DMS153 (cell line): ENCODE data around the gene GLRB.
"Not testable (repeated sequence)": the region's sequence is repeated elsewhere in the genome, so short reads cannot be mapped to it uniquely, and the experiment has no call there.

Experiments
- DNase-seq: peaks from one replicate; lab custom pipeline; 2025; lab: John Stamatoyannopoulos, UW

GLRB gene

DNA sequence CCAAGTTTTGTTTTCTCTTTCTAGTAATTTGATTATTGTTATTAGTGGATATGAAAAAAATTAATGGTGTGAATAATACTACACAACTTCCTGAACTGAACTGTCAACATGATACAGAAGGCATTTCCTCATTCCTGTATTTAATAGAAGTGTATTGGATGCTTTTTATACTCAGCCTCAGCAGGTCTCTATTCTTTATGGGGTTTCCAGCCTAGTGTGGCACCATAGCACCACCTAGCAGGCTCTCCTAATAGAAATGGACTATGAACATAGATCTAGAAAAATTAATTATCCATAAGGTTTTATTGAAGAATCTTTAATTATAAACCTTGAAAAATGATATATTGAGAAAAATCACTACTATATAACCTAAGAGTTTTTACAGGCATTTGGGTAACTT is 52.4 kb downstream of the GLRB start:
- DNase-seq: no peak

DNA sequence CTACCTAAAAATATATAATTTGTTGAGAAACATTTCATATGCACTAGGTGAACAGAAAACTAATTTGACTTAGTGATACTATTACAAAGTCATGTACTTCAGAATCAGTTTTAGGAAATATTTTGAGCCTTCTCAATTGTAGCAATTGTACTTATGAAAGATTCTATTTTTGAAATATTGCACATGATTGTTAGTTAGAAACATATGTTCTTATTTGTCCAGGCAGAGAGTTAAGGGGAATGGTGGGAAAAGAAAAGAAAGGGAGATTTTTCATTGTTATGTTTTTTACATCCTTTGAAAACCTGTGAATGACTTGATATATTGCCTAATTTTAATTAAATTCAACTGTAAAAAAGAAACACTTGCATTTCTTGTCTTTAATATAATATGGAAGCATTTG is 66.0 kb downstream of the GLRB start:
- DNase-seq: no peak

DNA sequence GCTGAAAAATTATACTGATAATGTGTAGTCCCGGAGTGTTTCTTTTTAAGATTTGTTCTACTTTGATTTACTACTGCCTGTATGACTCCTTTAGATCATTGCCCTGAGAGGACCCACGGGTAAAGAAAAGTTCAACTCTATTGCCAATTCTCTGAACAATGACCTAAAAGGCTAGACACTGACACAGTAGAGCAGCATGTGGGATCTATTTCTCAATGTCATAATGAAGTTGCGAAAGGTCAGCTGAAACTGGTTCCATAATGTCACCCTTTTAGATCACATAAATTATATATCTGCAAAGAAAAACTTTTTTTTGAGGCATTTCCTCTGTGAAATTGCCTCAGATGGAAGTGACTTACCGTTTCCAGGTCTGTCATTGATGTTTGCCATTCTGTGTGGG is 67.4 kb downstream of the GLRB start:
- DNase-seq: no peak

DNA sequence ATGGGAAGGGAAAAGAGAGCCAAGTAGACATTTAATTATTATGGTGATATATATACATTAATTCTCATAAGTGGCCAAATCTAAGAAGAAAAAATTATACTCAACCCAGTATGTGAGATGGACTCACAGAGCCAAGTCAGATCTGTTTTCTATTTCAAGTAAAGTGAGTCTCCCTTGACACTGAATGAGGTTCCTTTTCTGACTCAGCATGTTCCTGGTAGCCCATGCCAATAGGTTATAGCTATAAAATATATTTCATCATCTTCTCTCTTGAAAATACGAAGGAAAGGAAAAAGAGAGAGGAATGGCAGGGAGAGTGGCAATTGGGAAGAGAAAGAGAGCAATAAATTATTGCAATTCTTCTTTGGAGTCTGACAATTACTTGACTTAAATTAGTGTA is 75.8 kb downstream of the GLRB start:
- DNase-seq: no peak

DNA sequence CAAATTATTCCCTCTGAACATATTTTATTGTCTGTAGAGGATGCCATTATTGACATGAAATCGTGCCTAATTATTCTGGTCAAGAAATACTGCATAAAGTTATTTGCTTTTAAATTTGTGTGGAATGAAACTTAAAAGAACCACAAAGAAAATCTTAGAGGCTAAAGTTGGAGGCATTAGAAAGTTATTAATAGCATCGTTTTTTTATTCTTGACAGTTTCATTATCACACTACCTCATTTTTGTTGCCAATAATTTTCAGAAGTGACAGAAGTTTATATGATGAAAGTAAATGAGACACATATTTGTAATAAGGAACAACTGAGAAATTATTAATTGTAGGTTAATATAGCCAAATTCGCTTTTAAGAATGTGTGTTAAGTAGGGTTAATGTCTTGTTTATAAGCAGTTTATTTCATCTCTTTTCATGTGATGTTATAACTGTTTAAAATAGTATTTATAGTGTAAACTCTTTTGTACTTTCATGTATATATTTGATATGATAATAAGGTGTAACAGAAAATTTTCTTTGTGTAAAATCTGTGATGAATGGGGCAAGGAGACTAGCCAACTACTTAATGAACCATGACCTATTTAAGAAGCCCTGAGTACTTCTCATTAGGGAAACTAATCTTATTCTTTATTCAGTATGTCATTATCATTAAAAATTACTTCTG is 90.1 kb downstream of the GLRB start:
- DNase-seq: no peak

DNA sequence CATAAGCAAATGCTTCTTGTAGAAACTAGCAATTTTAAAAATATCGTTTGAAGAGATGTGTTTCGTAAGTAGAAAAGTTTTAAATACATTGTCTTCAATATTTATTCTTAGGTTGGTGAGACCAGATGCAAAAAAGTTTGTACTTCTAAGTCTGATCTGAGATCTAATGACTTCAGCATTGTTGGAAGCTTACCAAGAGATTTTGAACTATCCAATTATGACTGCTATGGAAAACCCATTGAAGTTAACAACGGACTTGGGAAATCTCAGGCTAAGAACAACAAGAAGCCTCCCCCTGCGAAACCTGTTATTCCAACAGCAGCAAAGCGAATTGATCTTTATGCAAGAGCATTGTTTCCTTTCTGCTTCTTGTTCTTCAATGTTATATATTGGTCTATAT is 94.4 kb downstream of the GLRB start:
- no peak for DNase-seq

DNA sequence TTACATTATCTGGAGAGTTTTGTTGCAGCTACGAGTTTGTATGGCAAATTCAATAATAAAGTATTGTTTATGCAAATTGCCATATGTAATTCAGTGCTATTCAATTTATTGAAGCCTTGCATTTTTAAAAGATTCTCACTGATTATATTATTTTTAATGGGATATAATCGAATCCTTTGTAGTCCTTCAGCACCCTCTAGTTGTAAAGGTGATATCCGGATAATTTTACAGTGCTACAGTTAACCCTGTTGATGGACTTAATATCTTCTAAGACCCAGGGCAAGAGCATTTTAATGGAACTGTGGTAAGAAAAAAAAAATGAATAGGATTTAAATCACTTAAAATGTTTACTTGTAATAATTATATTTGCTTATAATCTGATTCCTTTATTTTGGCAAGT is 96.1 kb downstream of the GLRB start:
- DNase-seq: no peak

DNA sequence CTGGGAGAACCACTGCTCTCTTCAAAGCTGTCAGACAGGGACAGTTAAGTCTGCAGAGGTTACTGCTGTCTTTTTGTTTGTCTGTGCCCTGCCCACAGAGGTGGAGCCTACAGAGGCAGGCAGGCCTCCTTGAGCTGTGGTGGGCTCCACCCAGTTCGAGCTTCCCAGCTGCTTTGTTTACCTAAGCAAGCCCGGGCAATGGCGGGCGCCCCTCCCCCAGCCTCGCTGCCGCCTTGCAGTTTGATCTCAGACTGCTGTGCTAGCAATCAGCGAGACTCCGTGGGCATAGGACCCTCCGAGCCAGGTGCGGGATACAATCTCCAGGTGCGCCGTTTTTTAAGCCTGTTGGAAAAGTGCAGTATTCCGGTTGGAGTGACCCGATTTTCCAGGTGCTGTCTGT is 104.3 kb downstream of the GLRB start:
- not testable (repeated sequence) for DNase-seq

DNA sequence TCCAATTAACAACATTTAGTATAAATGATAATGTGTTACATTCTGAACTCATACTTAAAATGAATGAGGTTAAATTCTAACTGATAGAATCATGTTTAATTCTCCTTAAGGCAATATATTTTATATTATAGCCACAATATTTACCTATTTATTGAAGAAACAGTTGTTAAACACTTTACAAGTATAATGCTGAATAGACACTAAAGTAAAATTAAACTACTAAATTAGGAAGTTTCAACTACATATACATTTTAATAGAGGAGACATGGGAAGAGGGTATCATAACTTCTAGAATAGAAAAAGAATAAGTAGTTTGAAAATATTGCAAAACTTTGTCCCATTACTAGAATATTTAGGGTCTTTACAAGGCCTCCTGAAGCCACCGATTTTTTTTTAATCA is 108.3 kb downstream of the GLRB start:
- no peak for DNase-seq

DNA sequence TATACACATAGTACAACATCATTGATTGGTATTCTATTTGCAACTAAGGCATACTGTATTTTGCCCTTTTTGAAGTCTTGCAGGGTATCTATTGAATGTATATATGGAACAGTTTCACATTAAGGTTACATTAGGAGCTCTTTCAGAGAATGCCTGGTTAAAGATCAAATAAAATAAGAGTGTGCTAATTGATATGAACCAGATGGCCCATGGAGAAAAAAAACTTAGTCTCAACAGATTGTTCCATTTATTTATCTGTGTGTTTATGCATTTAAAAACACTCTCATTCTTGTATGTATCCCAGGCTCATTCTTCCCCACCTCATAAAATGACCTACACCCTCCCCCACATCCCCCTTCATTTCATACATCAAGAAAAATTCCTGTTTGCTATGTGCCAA is 109.4 kb downstream of the GLRB start:
- DNase-seq: no peak

DNA sequence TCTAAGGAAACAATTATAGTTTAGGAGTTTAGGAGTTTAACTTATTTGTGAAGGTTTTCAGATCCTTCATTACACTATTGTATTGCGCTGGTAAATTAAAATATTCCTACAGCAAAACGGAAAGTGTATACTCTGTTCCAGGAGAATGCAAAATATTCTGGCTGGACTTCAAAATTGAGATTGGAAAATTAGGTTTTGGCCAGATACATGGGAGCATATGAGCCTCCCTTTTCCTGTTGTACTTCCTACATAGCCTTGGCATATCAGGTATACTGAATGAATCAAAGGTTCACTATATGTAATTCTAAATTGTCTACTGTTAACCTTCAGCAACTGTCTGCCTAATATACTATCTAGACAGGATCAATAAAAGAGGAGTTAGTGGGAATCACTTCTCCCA is 119.4 kb downstream of the GLRB start:
- DNase-seq: no peak

DNA sequence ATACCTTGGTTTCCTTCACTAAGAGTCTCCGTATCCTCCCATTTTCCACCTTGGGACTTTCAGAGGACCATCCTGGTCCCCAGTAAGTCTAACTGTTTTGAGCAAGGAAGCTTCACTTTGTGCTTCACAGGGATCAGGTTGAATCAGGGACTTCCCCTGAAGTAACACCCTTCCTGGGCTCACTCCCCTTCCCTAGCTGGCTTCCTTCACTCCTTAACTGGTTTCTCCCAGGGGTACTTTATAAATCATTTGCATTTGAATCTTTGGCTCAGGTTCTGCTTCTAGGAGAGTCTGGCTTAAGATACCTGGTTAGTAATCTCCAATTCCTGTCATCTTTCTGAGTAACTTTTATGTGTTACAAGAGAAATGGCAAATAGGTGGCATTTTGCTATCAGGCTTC is 120.1 kb downstream of the GLRB start:
- no peak for DNase-seq

DNA sequence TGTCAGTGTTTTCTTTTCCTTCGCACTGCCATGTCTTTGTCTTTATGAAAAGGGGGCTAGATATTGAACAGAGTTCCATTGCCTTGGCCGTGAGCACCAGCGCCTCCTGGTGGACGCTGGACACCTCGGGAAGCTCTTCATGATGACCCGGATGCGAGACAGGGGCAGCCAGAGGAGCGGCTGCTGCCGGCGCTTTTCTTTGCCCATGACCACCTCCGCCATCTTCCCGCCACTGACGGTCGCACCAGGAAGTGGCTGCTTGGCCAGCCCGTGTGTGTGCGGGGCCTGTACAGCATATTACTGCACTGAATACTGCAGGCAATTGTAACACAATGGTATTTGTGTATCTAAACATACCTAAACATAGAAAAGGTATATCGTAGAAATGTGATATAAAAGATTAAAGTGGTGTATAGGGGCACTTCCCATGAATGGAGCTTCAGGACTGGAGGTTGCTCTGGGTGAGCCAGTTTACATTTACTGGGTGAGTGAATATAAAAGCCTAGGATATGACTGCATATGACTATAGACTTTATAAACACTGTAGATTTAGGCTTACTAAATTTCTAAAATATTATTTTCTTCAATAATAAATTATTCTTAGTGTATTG is 128.8 kb downstream of the GLRB start:
- no peak for DNase-seq

DNA sequence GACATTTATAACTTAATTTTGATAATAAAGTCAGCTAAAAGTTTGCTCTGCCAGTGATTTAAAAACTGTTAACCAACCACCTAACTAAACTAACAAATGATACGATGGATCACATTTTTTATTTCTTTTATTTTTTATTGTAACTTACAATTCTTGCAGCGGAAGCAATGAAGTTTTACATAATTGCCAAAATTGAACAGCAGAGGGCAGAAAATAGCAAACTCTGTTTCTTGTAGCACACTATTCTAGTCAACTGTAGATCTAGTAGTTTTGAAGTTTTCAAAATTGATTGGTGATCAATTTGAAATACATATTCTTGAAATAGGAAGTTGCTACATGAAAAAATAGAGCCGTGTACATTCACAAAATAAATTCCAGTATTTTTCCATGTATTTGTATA is 141.8 kb downstream of the GLRB start:
- no peak for DNase-seq

DNA sequence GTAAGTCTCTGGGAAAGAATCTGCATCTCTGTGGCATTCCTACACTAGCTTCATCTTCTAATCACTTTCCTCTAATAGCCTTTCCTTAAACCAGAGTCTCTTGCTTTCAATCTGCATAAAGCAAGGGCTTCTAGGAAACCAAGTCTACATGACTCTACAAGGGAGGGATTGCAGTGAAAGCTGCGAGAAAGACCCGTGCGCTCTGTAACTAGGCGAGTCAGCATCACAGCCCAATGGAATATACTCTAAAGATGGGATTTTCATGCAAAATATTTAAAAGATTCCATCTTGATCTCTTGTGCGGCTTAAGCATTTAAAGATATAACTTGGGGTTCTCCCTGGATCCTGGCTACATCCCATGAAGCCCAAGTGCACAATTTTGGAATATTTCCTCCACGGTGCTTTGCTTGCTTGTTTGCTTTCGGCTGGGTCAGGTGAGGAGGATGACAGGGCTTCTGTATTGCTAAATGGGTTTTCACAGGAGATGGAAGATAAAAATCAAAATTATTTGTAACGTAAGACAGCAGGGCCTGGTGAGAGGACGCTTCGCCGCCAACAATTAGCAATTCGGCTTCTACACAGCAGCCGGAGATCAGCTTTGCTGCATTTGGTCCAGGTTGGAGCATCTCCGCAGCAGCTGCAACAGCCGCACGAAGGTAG is 143.9 kb downstream of the GLRB start:
- no peak for DNase-seq

DNA sequence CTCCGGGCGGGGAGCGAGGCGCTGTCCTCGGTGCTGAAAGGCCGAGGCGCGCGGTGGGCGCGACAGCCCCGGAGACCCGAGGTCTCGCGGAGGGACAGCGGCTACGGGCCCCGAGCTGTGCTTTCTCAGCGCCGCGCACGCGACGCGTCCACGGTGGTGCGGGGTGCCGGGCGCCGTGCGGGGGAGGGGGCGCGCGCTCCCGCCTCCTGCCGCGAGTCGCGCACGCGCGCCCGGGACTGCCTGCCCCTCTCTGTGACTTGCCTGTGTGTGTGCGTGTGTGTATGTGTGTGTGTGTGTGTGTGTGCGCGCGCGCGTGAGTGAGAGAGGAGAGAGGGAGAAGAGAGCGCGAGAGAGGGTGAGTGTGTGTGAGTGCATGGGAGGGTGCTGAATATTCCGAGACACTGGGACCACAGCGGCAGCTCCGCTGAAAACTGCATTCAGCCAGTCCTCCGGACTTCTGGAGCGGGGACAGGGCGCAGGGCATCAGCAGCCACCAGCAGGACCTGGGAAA is 144.5 kb downstream of the GLRB start, which contains the start of gene GRIA2:
Gene GRIA2, plus strand, starts transcription at position 358 of the 511 bp plus-strand sequence. CDS start 315 bp downstream, outside the sequence.
- peak; percentile 14 for DNase-seq

DNA sequence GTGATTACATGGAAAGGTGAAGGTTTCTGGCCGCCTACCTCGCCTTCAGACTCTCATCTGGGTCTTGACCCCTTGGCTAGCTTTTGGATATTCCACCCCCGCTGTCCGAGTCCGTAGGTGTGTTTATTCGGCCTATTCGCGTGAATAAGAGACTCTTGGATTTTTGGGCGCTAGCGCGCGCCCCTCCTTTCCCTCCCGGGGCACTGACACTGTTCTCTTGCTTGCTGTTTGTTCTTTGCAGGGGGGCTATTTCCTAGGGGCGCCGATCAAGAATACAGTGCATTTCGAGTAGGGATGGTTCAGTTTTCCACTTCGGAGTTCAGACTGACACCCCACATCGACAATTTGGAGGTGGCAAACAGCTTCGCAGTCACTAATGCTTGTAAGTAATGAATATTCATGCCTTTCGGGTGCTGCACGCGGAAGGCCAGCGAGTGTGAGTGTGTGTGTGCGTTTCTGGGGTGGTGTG is 145.5 kb downstream of the GLRB start:
- DNase-seq: no peak
